GM12891 (cell line): Measurements from ENCODE around the gene LMCD1. TPM values are rescaled to one million over a fixed set of nuclear protein-coding genes. Genes with fewer than 3 reads are reported as not detected.
A peak's percentile ranks its signal among the peaks of the same experiment; 100 is the strongest.

Experiments
- DNase-seq: peaks from one replicate; pipeline ENCODE4 v3.0.0; 2011; ENCODE audit warnings: low spot score; ENCODE audit not compliant: insufficient read length
- FAIRE-seq: peaks from 2 replicates; lab custom pipeline; 2011; peaks lifted over from hg19 to GRCh38; lab: Jason Lieb, UNC
- PAX5 ChIP-seq: IDR thresholded peaks from 2 replicates; pipeline ENCODE4 v1.6.1; 2011; ENCODE audit warnings: low read length, moderate library complexity, mild to moderate bottlenecking; ENCODE audit not compliant: insufficient read depth, severe bottlenecking
- POLR2A ChIP-seq: IDR thresholded peaks from 2 replicates; pipeline ENCODE4 v1.6.1; 2011; ENCODE audit warnings: low read depth, low read length, control low read depth
- POLR2AphosphoS5 ChIP-seq: IDR thresholded peaks from 2 replicates; pipeline ENCODE4 v1.6.1; 2011; ENCODE audit warnings: low read depth, low read length, control low read depth
- POU2F2 ChIP-seq: IDR thresholded peaks from 2 replicates; pipeline ENCODE4 v1.6.1; 2011; ENCODE audit warnings: low read depth, mild to moderate bottlenecking, control low read depth, low read length, moderate library complexity
- SPI1 ChIP-seq: IDR thresholded peaks from 2 replicates; pipeline ENCODE4 v1.6.1; 2011; ENCODE audit warnings: low read depth, low read length, control low read depth
- TAF1 ChIP-seq: IDR thresholded peaks from 2 replicates; pipeline ENCODE4 v1.6.1; 2011; ENCODE audit warnings: low read depth, low read length, control low read depth
- polyA plus RNA-seq: library from polyadenylated mRNA; unstranded; fragments of >200 nt; gene quantifications from one replicate; pipeline ENCODE4 v1.2.1, GENCODE V29; 2012; ENCODE audit warnings: low read depth, missing spikeins, inconsistent platforms; ENCODE audit not compliant: missing spikeins

The LMCD1 gene
- 13.1 TPM for polyA plus RNA-seq

- DNase-seq (peak; percentile 78), FAIRE-seq (peak; percentile 77)
- no peak for TF ChIP-seq POLR2A
- peak; percentile 87 for TF ChIP-seq PAX5
- no peak for TF ChIP-seq TAF1
- TF ChIP-seq POU2F2, result no peak
These were observed at the start of gene LMCD1 for GRCh38 chr3:8501371-8502131. TSS of gene LMCD1 (plus strand) at chr3:8501823. CDS start at chr3:8501939, 116 bp downstream.

GRCh38 chr3:8452112-8452511 lies 49.5 kb upstream of the LMCD1 start:
- FAIRE-seq, result no peak
- TF ChIP-seq POLR2AphosphoS5, result no peak
- TF ChIP-seq POLR2A, result no peak
- no peak for TF ChIP-seq POU2F2
- TF ChIP-seq TAF1, result no peak
- no peak for DNase-seq

GRCh38 chr3:8453153-8453552 lies 48.5 kb upstream of the LMCD1 start:
- no peak for FAIRE-seq
- TF ChIP-seq POLR2A (no peak), POU2F2 (no peak), POLR2AphosphoS5 (no peak), PAX5 (no peak), TAF1 (no peak)

GRCh38 chr3:8455526-8456411 lies 45.9 kb upstream of the LMCD1 start:
- DNase-seq (no peak), FAIRE-seq (no peak)
- TF ChIP-seq POU2F2 (no peak), POLR2A (no peak), TAF1 (no peak), PAX5 (no peak), SPI1 (no peak)

More at GRCh38 chr3:8453153-8453552, 48.5 kb upstream of the LMCD1 start:
- DNase-seq, result no peak

- no peak for FAIRE-seq
- no peak for TF ChIP-seq POLR2AphosphoS5
- TF ChIP-seq POU2F2, result no peak
- TF ChIP-seq TAF1, result no peak
- no peak for TF ChIP-seq PAX5
- no peak for TF ChIP-seq SPI1
- no peak for TF ChIP-seq POLR2A
These were observed 45.2 kb upstream of the LMCD1 start for GRCh38 chr3:8456412-8456811.

GRCh38 chr3:8457039-8457438 lies 44.6 kb upstream of the LMCD1 start:
- TF ChIP-seq SPI1 (no peak), POLR2A (no peak), POU2F2 (no peak), POLR2AphosphoS5 (no peak), PAX5 (no peak), TAF1 (no peak)
- DNase-seq (no peak), FAIRE-seq (no peak)

More at GRCh38 chr3:8456412-8456811, 45.2 kb upstream of the LMCD1 start:
- no peak for DNase-seq

- DNase-seq, result no peak
- TF ChIP-seq PAX5, result no peak
- no peak for TF ChIP-seq POLR2A
- TF ChIP-seq POU2F2, result no peak
- no peak for TF ChIP-seq TAF1
- TF ChIP-seq SPI1, result no peak
- no peak for TF ChIP-seq POLR2AphosphoS5
- FAIRE-seq, result no peak
These were observed 43.4 kb upstream of the LMCD1 start for GRCh38 chr3:8458238-8458661.

- TF ChIP-seq POU2F2 (no peak), PAX5 (no peak), TAF1 (no peak), POLR2A (no peak), POLR2AphosphoS5 (no peak), SPI1 (no peak)
- FAIRE-seq (no peak), DNase-seq (no peak)
These were observed 42.9 kb upstream of the LMCD1 start for GRCh38 chr3:8458711-8459110.

GRCh38 chr3:8460050-8460708 lies 41.4 kb upstream of the LMCD1 start:
- DNase-seq, result no peak
- no peak for FAIRE-seq
- TF ChIP-seq TAF1 (no peak), SPI1 (no peak)
